NB4 (cell line): ENCODE measurements around the gene SLC46A1.

Experiments used
- DNase-seq: peaks from one replicate; pipeline ENCODE4 v3.0.0; 2010; ENCODE audit warnings: low read depth
- H3K4me3 ChIP-seq: one replicate; pipeline ENCODE4 v1.5.1; 2011; ENCODE audit warnings: mild to moderate bottlenecking, low read depth, low read length, moderate library complexity
- MYC ChIP-seq: IDR thresholded peaks from 2 replicates; pipeline ENCODE4 v1.6.1; 2011; ENCODE audit warnings: low read depth, low read length
- POLR2A ChIP-seq: IDR thresholded peaks from 2 replicates; pipeline ENCODE4 v1.6.1; 2011; ENCODE audit warnings: mild to moderate bottlenecking; ENCODE audit not compliant: insufficient read length; ENCODE audit errors: extremely low read depth
- TF ChIP-seq, protein P1 (sequence below): IDR thresholded peaks from 2 replicates; pipeline ENCODE4 v1.6.1; 2011; ENCODE audit warnings: low read depth, low read length
- TF ChIP-seq, protein P2 (sequence below): IDR thresholded peaks from one replicate; pipeline ENCODE4 v1.5.1; 2012; ENCODE audit warnings: low read depth, low read length

The SLC46A1 gene

DNA sequence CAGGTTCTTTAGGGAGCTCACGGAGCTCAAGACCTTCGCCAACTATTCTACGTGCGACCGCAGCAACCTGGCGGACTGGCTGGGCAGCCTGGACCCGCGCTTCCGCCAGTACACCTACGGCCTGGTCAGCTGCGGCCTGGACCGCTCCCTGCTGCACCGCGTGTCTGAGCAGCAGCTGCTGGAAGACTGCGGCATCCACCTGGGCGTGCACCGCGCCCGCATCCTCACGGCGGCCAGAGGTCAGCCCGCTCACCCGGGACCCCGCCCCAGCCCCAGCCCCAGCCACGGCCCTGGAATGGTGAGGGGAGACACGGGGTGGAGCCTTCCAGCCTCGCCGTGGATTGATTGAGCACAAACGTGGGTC lies 21.0 kb downstream of the SLC46A1 start:
- no peak overlapping the region for H3K4me3 ChIP-seq
- no peak for DNase-seq
- TF ChIP-seq POLR2A (no peak), MYC (no peak)
- TF ChIP-seq, protein P1, sequence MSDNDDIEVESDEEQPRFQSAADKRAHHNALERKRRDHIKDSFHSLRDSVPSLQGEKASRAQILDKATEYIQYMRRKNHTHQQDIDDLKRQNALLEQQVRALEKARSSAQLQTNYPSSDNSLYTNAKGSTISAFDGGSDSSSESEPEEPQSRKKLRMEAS: no peak
- TF ChIP-seq, protein P2, sequence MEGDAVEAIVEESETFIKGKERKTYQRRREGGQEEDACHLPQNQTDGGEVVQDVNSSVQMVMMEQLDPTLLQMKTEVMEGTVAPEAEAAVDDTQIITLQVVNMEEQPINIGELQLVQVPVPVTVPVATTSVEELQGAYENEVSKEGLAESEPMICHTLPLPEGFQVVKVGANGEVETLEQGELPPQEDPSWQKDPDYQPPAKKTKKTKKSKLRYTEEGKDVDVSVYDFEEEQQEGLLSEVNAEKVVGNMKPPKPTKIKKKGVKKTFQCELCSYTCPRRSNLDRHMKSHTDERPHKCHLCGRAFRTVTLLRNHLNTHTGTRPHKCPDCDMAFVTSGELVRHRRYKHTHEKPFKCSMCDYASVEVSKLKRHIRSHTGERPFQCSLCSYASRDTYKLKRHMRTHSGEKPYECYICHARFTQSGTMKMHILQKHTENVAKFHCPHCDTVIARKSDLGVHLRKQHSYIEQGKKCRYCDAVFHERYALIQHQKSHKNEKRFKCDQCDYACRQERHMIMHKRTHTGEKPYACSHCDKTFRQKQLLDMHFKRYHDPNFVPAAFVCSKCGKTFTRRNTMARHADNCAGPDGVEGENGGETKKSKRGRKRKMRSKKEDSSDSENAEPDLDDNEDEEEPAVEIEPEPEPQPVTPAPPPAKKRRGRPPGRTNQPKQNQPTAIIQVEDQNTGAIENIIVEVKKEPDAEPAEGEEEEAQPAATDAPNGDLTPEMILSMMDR: no peak

DNA sequence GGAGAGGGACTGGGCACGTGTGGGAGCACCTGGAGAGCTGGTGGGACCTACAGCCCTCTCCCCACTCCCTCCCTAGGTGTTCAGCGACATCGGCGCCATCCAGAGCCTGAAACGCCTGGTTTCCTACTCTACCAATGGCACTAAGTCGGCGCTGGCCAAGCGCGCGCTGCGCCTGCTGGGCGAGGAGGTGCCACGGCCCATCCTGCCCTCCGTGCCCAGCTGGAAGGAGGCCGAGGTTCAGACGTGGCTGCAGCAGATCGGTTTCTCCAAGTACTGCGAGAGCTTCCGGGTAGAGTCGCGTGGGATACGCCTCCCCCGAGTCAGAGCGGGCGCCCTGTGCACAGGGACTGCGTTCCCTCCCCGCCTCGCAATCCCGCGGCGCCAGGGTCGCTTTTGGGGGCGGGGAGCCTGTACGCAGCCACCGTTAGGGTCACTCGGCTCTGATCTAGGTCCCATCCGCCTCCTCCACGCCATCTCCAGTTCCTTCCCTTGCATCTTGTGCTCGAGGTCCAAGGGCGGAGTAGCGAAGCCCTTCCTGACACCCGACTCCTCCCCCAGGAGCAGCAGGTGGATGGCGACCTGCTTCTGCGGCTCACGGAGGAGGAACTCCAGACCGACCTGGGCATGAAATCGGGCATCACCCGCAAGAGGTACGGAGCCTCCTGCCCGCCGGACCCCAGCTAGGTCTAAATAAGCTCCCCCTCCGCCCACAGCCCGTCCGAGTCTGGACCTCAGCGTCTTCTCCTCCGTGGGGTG lies 21.6 kb downstream of the SLC46A1 start:
- H3K4me3 ChIP-seq: no peak overlapping the region
- no peak for DNase-seq
- TF ChIP-seq, protein P1: no peak
- no peak for TF ChIP-seq POLR2A
- TF ChIP-seq, protein P2: no peak
- no peak for TF ChIP-seq MYC

DNA sequence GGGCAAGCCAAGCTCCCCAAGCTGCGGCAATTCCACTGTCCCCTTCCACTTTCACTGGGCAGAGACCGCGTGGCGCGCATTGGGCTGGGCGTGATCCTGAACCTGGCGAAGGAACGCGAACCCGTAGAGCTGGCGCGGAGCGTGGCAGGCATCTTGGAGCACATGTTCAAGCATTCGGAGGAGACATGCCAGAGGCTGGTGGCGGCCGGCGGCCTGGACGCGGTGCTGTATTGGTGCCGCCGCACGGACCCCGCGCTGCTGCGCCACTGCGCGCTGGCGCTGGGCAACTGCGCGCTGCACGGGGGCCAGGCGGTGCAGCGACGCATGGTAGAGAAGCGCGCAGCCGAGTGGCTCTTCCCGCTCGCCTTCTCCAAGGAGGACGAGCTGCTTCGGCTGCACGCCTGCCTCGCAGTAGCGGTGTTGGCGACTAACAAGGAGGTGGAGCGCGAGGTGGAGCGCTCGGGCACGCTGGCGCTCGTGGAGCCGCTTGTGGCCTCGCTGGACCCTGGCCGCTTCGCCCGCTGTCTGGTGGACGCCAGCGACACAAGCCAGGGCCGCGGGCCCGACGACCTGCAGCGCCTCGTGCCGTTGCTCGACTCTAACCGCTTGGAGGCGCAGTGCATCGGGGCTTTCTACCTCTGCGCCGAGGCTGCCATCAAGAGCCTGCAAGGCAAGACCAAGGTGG lies 24.7 kb downstream of the SLC46A1 start:
- no peak for DNase-seq
- TF ChIP-seq, protein P1: no peak
- TF ChIP-seq MYC (no peak), POLR2A (no peak)
- TF ChIP-seq, protein P2: no peak
- H3K4me3 ChIP-seq: no peak overlapping the region

DNA sequence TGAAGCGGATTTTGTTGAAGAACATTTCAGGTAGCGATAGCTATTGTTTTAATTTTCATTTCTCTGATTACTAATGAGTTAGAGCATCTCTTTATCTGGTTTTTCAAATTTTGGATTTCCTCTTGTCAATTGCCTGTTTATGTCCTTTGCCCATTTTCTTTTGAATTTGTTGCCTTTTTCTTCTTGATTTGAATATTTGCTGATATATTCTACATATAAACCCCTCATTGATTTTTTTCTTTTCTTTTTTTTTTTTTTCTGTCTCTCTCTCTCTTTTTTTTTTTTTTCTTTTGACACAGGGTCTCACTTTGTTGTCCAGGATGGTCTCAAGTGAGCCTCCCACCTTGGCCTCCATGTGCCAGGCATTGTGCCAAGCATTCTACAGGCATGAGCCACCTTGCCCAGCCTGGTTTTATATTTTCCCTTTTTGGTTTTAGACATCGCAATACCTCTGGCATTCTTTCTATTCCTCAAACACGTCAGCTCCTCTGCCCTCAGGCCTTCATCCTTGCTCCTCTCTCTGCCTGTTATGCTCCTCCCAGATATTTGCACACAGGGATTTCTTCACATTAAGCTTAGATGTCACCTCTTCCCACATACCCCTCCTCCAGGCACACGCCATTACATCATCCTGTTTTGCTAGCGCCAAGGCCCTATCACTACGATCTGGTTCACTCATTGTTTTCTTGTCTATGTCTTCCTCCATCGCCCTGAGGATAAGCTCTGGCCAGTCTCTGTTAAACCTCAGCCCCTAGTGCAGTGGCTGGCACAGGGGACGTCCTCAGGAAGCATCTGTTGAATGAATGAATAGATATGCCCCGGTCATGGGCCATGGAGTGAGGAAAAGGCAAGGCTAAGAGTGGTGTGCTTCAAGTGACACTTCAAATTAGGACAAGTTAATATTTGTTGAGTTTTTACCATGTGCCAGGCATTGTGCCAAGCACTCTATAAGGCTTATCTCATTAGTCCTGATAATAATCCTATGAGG lies 25.9 kb downstream of the SLC46A1 start:
- H3K4me3 ChIP-seq: no peak overlapping the region
- TF ChIP-seq MYC (no peak), POLR2A (no peak)
- TF ChIP-seq, protein P2: no peak
- TF ChIP-seq, protein P1: no peak
- peak; percentile 40 for DNase-seq

DNA sequence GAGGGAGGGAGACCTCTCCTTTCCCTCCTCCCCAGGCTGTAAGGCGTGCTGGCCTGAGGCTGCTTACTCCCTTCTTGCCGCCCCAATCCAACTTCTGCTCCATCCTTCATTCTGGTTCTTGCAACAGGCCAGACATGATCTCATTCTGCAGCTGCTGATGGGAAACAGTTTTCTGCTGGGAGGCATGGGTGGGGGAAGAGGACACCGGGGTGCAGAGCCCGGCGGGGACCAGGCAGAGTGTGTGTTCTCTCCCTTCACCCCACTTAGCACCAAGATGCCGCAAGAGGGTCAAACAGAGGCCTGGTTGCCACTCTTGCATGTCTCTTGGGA lies 33.1 kb downstream of the SLC46A1 start:
- no peak overlapping the region for H3K4me3 ChIP-seq
- DNase-seq: no peak
- TF ChIP-seq, protein P1: no peak
- no peak for TF ChIP-seq POLR2A
- TF ChIP-seq, protein P2: no peak
- TF ChIP-seq MYC: no peak
